SK-N-SH (cell line): ENCODE data around the gene RGS7BP. TPM values are rescaled to one million over a fixed set of nuclear protein-coding genes. Genes with fewer than 3 reads are reported as not detected.
A peak's percentile ranks its signal among the peaks of the same experiment; 100 is the strongest.

Experiments used
- CTCF ChIA-PET: fragments of 300-600, 350-600 bp; formaldehyde crosslinking; extraction: SDS; loops from one replicate; lab custom pipeline; 2021; lab: Yijun Ruan, JAX
- POLR2A ChIA-PET: fragments of 350-600 bp; sonication (Branson Sonifier 250); formaldehyde crosslinking; extraction: SDS; loops from one replicate; lab custom pipeline; 2020; ENCODE audit warnings: antibody characterized with exemption, inconsistent platforms; lab: Yijun Ruan, JAX
- DNase-seq: peaks from one replicate; pipeline ENCODE4 v3.0.0; 2012
- H2AFZ ChIP-seq: fragments of 200-600 bp; sonication (generic); 2 replicates; pipeline ENCODE4 v1.8.1; 2016; ENCODE audit warnings: antibody characterized with exemption, mild to moderate bottlenecking, low read depth
- H3F3A ChIP-seq: fragments of 200-600 bp; sonication (generic); replicated peaks from 2 replicates; pipeline ENCODE3; 2016; ENCODE audit warnings: antibody characterized with exemption, mild to moderate bottlenecking; ENCODE audit not compliant: insufficient read depth
- H3K27ac ChIP-seq, 2 experiments: fragments of 200-500 bp in 1 of 2; fragments of 200-600 bp in 1 of 2; sonication (Bioruptor generic) in 1 of 2; sonication (generic), shearing (Covaris generic) in 1 of 2; 2 replicates each; pipeline versions ENCODE4 v1.5.1 to v1.6.1; 2014 to 2016; ENCODE audit warnings: low read depth in 2 of 2, inconsistent platforms in 1 of 2, low read length in 1 of 2, mild to moderate bottlenecking in 1 of 2, mixed read lengths in 1 of 2
- H3K27me3 ChIP-seq: fragments of 200-600 bp; sonication (generic), shearing (Covaris generic); 2 replicates; pipeline ENCODE4 v1.6.1; 2016; ENCODE audit warnings: mixed run types; ENCODE audit not compliant: insufficient read depth
- H3K36me3 ChIP-seq, 2 experiments: fragments of 200-500 bp in 1 of 2; fragments of 200-600 bp in 1 of 2; sonication (Bioruptor generic) in 1 of 2; sonication (generic) in 1 of 2; replicated peaks in 1 of 2; 2 replicates each; pipeline versions ENCODE3 to v1.5.1; 2014 to 2016; ENCODE audit warnings: low read length in 1 of 2, mild to moderate bottlenecking in 1 of 2; ENCODE audit not compliant: insufficient read depth in 2 of 2, control insufficient read depth in 1 of 2
- H3K4me1 ChIP-seq, 2 experiments: fragments of 200-500 bp in 1 of 2; fragments of 200-600 bp in 1 of 2; sonication (Bioruptor generic) in 1 of 2; sonication (generic), shearing (Covaris generic) in 1 of 2; 2 replicates each; pipeline versions ENCODE4 v1.5.1 to v1.6.1; 2014 to 2016; ENCODE audit warnings: low read depth in 1 of 2, low read length in 1 of 2, mixed run types in 1 of 2; ENCODE audit not compliant: insufficient read depth in 2 of 2, control insufficient read depth in 1 of 2
- H3K4me2 ChIP-seq: fragments of 200-600 bp; sonication (generic), shearing (Covaris generic); 2 replicates; pipeline ENCODE4 v1.6.1; 2017; ENCODE audit warnings: mixed run types
- H3K4me3 ChIP-seq, 2 experiments: fragments of 200-500 bp in 1 of 2; fragments of 200-600 bp in 1 of 2; sonication (Bioruptor generic) in 1 of 2; sonication (generic), shearing (Covaris generic) in 1 of 2; 2 replicates each; pipeline versions ENCODE4 v1.5.1 to v1.8.1; 2014 to 2016; ENCODE audit warnings: low read depth in 2 of 2, inconsistent platforms in 1 of 2, low read length in 1 of 2, mild to moderate bottlenecking in 1 of 2, mixed read lengths in 1 of 2, moderate library complexity in 1 of 2
- H3K79me2 ChIP-seq: fragments of 200-600 bp; sonication (generic); 2 replicates; pipeline ENCODE4 v1.8.1; 2017; ENCODE audit warnings: mild to moderate bottlenecking; ENCODE audit not compliant: insufficient read depth
- H3K9ac ChIP-seq: fragments of 200-600 bp; sonication (generic); 2 replicates; pipeline ENCODE4 v1.6.1; 2017; ENCODE audit warnings: mixed run types
- H3K9me2 ChIP-seq: fragments of 200-600 bp; sonication (generic); 2 replicates; pipeline ENCODE4 v1.6.1; 2017; ENCODE audit warnings: mixed run types
- H3K9me3 ChIP-seq: fragments of 200-600 bp; sonication (generic); 2 replicates; pipeline ENCODE4 v1.6.1; 2017; ENCODE audit warnings: mixed run types, mild to moderate bottlenecking, moderate library complexity
- H4K20me1 ChIP-seq: fragments of 200-600 bp; sonication (generic); 2 replicates; pipeline ENCODE4 v1.6.1; 2017; ENCODE audit warnings: mild to moderate bottlenecking, mixed run types; ENCODE audit not compliant: insufficient read depth
- CTCF ChIP-seq: fragments of 200-600 bp; sonication (generic); IDR thresholded peaks from 2 replicates; pipeline ENCODE4 v1.6.1; 2017; ENCODE audit warnings: antibody characterized with exemption, mild to moderate bottlenecking, moderate library complexity
- ELF1 ChIP-seq: IDR thresholded peaks from 2 replicates; pipeline ENCODE4 v1.4.0; 2012
- EP300 ChIP-seq, 2 experiments: IDR thresholded peaks; 2 replicates each; pipeline versions ENCODE4 v1.4.0 to v1.6.1; 2012; ENCODE audit warnings: borderline replicate concordance in 1 of 2, low read depth in 1 of 2, low read length in 1 of 2
- EZH2phosphoT487 ChIP-seq: fragments of 200-600 bp; sonication (generic); IDR thresholded peaks from 2 replicates; pipeline ENCODE4 v1.6.1; 2017; ENCODE audit warnings: low read depth, mixed run types, mild to moderate bottlenecking, antibody characterized with exemption, moderate library complexity, borderline replicate concordance
- FOSL2 ChIP-seq: IDR thresholded peaks from 2 replicates; pipeline ENCODE4 v1.4.0; 2012; ENCODE audit warnings: low read depth, mild to moderate bottlenecking, moderate library complexity, borderline replicate concordance
- FOXJ3 ChIP-seq: sonication (generic); formaldehyde crosslinking; IDR thresholded peaks from 2 replicates; pipeline ENCODE4 v1.5.1; 2020; ENCODE audit warnings: mild to moderate bottlenecking, missing genetic modification reagents
- GABPA ChIP-seq: IDR thresholded peaks from 2 replicates; pipeline ENCODE4 v1.4.0; 2012; ENCODE audit warnings: low read depth, mild to moderate bottlenecking
- GATA2 ChIP-seq: sonication (generic); formaldehyde crosslinking; IDR thresholded peaks from 2 replicates; pipeline ENCODE4 v1.5.0; 2020; ENCODE audit warnings: mild to moderate bottlenecking, missing genetic modification reagents
- MAX ChIP-seq: IDR thresholded peaks from 2 replicates; pipeline ENCODE4 v1.4.0; 2012; ENCODE audit warnings: low read depth
- MEF2A ChIP-seq: IDR thresholded peaks from 2 replicates; pipeline ENCODE4 v1.4.0; 2012; ENCODE audit warnings: low read depth, borderline replicate concordance
- MXI1 ChIP-seq: IDR thresholded peaks from 2 replicates; pipeline ENCODE4 v1.6.1; 2012; ENCODE audit warnings: mild to moderate bottlenecking, low read depth, low read length, improper control_type of control experiment
- RAD21 ChIP-seq: IDR thresholded peaks from 2 replicates; pipeline ENCODE4 v1.6.1; 2012; ENCODE audit warnings: mild to moderate bottlenecking, low read length
- SIN3A ChIP-seq: IDR thresholded peaks from 2 replicates; pipeline ENCODE4 v1.6.1; 2012; ENCODE audit warnings: low read depth, mild to moderate bottlenecking, low read length, moderate library complexity, borderline replicate concordance
- TAF1 ChIP-seq: IDR thresholded peaks from 2 replicates; pipeline ENCODE4 v1.6.1; 2012; ENCODE audit warnings: low read depth, mild to moderate bottlenecking, low read length, moderate library complexity, borderline replicate concordance
- TEAD4 ChIP-seq: IDR thresholded peaks from 2 replicates; pipeline ENCODE4 v1.4.0; 2012; ENCODE audit warnings: mild to moderate bottlenecking, borderline replicate concordance; ENCODE audit not compliant: insufficient read depth
- USF2 ChIP-seq: fragments of 150-350 bp; IDR thresholded peaks from 2 replicates; pipeline ENCODE4 v1.6.1; 2017; ENCODE audit warnings: antibody characterized with exemption, low read length, low read depth, borderline replicate concordance
- WGBS: methylation state at CpG from one replicate; pipeline ENCODE4 v1.1.6; 2017; ENCODE audit warnings: low lambda C conversion rate; 5-methylcytosine and 5-hydroxymethylcytosine counted together
- polyA plus RNA-seq, 3 experiments: library from polyadenylated mRNA; depleted of rRNA; stranded (reverse); fragments of >200 nt; gene quantifications; 2 replicates each; pipeline ENCODE4 v1.2.3, GENCODE V29; 2012
- TF ChIP-seq, protein P1 (sequence below): IDR thresholded peaks from 2 replicates; pipeline ENCODE4; 2012
- TF ChIP-seq, protein P2 (sequence below): IDR thresholded peaks from 2 replicates; pipeline ENCODE4 v1.4.0; 2012; ENCODE audit warnings: low read depth, borderline replicate concordance
- TF ChIP-seq, protein P3 (sequence below): IDR thresholded peaks from 2 replicates; pipeline ENCODE4 v1.6.1; 2012; ENCODE audit warnings: mild to moderate bottlenecking, low read depth, low read length, moderate library complexity

The RGS7BP gene
- polyA plus RNA-seq, 1 of the 3 experiments (the other 2 are of a cell fraction): not detected

DNA sequence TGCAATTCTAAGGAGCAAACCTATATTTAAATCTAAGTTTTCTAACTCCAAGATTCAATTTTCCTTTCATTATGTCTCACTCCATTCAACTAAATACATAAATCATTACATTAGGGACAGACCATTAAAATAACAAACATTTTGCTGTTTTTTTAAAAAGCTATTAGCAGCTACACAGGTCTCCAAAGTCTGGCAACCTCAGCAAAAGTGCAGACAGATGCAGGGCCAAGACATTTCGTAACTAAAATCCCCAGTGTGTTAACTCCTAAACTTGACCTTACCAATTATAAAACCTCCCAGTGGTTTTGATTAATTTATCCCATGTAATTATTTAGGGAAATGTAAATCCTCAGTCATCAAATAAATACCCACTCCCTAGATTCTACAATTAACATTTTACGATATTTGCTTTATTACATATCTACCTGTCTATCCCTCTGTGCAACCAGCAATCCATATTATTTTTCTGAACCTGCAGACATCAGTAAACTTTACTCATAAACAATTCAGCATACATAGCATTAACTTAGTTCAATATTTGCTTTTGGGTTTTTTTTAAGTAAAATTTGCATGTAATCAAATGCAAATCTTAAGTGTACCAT is 64.7 kb downstream of the RGS7BP start:
- Histone ChIP-seq H3K27ac (no peak overlapping the region), H3K36me3 (no peaks in the 10 kb centered on the region), H3K79me2 (no peaks in the 10 kb centered on the region), H3K27me3 (no peaks in the 10 kb centered on the region), H3K4me2 (no peak overlapping the region), H3K9me2 (no peaks in the 10 kb centered on the region), H2AFZ (no peak overlapping the region), H3K4me3 (no peak overlapping the region), H3K9ac (no peak overlapping the region), H3K4me1 (peaks cover 0 to under 1% of the 10 kb centered on the region in 2 experiments; a peak in 2 of 4 replicates), H4K20me1 (no peaks in the 10 kb centered on the region), H3K9me3 (no peaks in the 10 kb centered on the region), H3F3A (no peaks in the 10 kb centered on the region)
- CTCF ChIA-PET: no interaction called here
- POLR2A ChIA-PET: no interaction called here
- 6% methylated on average over 2 of the region's 2 CpGs for WGBS
- TF ChIP-seq MAX (no peak), CTCF (no peak), USF2 (no peak), RAD21 (no peak), MEF2A (no peak), FOXJ3 (no peak)
- no peak for DNase-seq

GRCh38 chr5:64575561-64575960 is 69.7 kb downstream of the RGS7BP start:
- DNase-seq: no peak
- Histone ChIP-seq H3K27ac (no peak overlapping the region), H3K27me3 (peaks cover 11% of the 10 kb centered on the region; the same call in 1 of the 2 replicates), H3K4me1 (peaks cover 0 to 6% of the 10 kb centered on the region in 2 experiments; a peak in 2 of 4 replicates), H3K79me2 (no peaks in the 10 kb centered on the region), H3F3A (no peaks in the 10 kb centered on the region), H3K9ac (no peak overlapping the region), H4K20me1 (no peaks in the 10 kb centered on the region), H3K36me3 (no peaks in the 10 kb centered on the region), H3K4me2 (no peak overlapping the region), H2AFZ (0 out of 2 replicates have a peak overlapping the region, but pooled peaks have one; percentile 6), H3K4me3 (no peak overlapping the region), H3K9me3 (no peaks in the 10 kb centered on the region), H3K9me2 (no peaks in the 10 kb centered on the region)
- 4% methylated on average over 5 of the region's 5 CpGs for WGBS
- POLR2A ChIA-PET: no interaction called here
- CTCF ChIA-PET: interaction anchor here (0.8 to 1.2 kb wide), 3 partner anchors 9 to 131 kb away, joined by 3 to 6 read pairs (median 4); no protein-coding TSS in a partner anchor
- TF ChIP-seq TAF1 (no peak), EP300 (IDR thresholded peaks at IDR 0.05; ENCODE audit: borderline replicate concordance in 1 of 2, low read depth in 1 of 2, low read length in 1 of 2) (no peak), FOSL2 (no peak), ELF1 (no peak), SIN3A (no peak), GATA2 (CRISPR knock-in tag) (no peak), MXI1 (no peak), TEAD4 (no peak), GABPA (no peak), EZH2phosphoT487 (no peak)
- TF ChIP-seq, protein P1, sequence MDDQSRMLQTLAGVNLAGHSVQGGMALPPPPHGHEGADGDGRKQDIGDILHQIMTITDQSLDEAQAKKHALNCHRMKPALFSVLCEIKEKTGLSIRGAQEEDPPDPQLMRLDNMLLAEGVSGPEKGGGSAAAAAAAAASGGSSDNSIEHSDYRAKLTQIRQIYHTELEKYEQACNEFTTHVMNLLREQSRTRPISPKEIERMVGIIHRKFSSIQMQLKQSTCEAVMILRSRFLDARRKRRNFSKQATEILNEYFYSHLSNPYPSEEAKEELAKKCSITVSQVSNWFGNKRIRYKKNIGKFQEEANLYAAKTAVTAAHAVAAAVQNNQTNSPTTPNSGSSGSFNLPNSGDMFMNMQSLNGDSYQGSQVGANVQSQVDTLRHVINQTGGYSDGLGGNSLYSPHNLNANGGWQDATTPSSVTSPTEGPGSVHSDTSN: no peak
- TF ChIP-seq, protein P2, sequence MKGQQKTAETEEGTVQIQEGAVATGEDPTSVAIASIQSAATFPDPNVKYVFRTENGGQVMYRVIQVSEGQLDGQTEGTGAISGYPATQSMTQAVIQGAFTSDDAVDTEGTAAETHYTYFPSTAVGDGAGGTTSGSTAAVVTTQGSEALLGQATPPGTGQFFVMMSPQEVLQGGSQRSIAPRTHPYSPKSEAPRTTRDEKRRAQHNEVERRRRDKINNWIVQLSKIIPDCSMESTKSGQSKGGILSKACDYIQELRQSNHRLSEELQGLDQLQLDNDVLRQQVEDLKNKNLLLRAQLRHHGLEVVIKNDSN: no peak
- TF ChIP-seq, protein P3, sequence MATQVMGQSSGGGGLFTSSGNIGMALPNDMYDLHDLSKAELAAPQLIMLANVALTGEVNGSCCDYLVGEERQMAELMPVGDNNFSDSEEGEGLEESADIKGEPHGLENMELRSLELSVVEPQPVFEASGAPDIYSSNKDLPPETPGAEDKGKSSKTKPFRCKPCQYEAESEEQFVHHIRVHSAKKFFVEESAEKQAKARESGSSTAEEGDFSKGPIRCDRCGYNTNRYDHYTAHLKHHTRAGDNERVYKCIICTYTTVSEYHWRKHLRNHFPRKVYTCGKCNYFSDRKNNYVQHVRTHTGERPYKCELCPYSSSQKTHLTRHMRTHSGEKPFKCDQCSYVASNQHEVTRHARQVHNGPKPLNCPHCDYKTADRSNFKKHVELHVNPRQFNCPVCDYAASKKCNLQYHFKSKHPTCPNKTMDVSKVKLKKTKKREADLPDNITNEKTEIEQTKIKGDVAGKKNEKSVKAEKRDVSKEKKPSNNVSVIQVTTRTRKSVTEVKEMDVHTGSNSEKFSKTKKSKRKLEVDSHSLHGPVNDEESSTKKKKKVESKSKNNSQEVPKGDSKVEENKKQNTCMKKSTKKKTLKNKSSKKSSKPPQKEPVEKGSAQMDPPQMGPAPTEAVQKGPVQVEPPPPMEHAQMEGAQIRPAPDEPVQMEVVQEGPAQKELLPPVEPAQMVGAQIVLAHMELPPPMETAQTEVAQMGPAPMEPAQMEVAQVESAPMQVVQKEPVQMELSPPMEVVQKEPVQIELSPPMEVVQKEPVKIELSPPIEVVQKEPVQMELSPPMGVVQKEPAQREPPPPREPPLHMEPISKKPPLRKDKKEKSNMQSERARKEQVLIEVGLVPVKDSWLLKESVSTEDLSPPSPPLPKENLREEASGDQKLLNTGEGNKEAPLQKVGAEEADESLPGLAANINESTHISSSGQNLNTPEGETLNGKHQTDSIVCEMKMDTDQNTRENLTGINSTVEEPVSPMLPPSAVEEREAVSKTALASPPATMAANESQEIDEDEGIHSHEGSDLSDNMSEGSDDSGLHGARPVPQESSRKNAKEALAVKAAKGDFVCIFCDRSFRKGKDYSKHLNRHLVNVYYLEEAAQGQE: no peak
